OCI-LY7 (cell line): ENCODE data around the gene DCP2. TPM values are rescaled to one million over a fixed set of nuclear protein-coding genes. Genes with fewer than 3 reads are reported as not detected.
A peak's percentile ranks its signal among the peaks of the same experiment; 100 is the strongest.

Source experiments
- BruUV-seq: library from RNA; stranded (reverse); fragments of 400-500 nt; replicated peaks from 2 replicates; lab custom pipeline; 2021; lab: Mats Ljungman, UMichigan
- CTCF ChIA-PET: fragments of 300-600 bp; sonication (Branson Sonifier 250); formaldehyde crosslinking; loops from one replicate; lab custom pipeline; 2022; ENCODE audit warnings: antibody characterized with exemption; ENCODE audit not compliant: unreplicated experiment; lab: Charles Lee
- POLR2A ChIA-PET: fragments of 300-600 bp; sonication (Branson Sonifier 250); formaldehyde crosslinking; loops from one replicate; lab custom pipeline; 2022; ENCODE audit warnings: antibody characterized with exemption; lab: Charles Lee
- DNase-seq: peaks from one replicate; pipeline ENCODE4 v3.0.0-alpha.2; 2015; ENCODE audit warnings: low spot score
- H2AFZ ChIP-seq: fragments of 200-600 bp; sonication (generic), shearing (Covaris generic); 2 replicates; pipeline ENCODE4 v1.6.1; 2014; ENCODE audit warnings: mild to moderate bottlenecking, antibody characterized with exemption, low read length, moderate library complexity
- H3K27ac ChIP-seq: fragments of 200-600 bp; sonication (generic); 2 replicates; pipeline ENCODE4 v1.5.1; 2014; ENCODE audit warnings: mixed run types, low read depth, mild to moderate bottlenecking, moderate library complexity, low read length, inconsistent platforms; ENCODE audit not compliant: poor library complexity, severe bottlenecking
- H3K36me3 ChIP-seq: fragments of 200-600 bp; sonication (generic); 2 replicates; pipeline ENCODE4 v1.6.1; 2014; ENCODE audit warnings: mild to moderate bottlenecking, antibody characterized with exemption, low read length, moderate library complexity, mixed read lengths; ENCODE audit not compliant: insufficient read depth
- H3K4me1 ChIP-seq: fragments of 200-600 bp; sonication (generic); 2 replicates; pipeline ENCODE4 v1.5.1; 2014; ENCODE audit warnings: mild to moderate bottlenecking, low read length; ENCODE audit not compliant: insufficient read depth, poor library complexity, severe bottlenecking
- H3K4me2 ChIP-seq: fragments of 200-600 bp; sonication (generic); 2 replicates; pipeline ENCODE4 v1.6.1; 2014; ENCODE audit warnings: mild to moderate bottlenecking, low read length
- H3K4me3 ChIP-seq: fragments of 200-600 bp; sonication (generic); 2 replicates; pipeline ENCODE4 v1.5.1; 2014; ENCODE audit warnings: mild to moderate bottlenecking, low read depth, low read length; ENCODE audit not compliant: poor library complexity, severe bottlenecking
- H3K79me2 ChIP-seq: fragments of 200-600 bp; sonication (generic); 2 replicates; pipeline ENCODE4 v1.6.1; 2016; ENCODE audit warnings: low read depth, mild to moderate bottlenecking, low read length, moderate library complexity, mixed read lengths; ENCODE audit not compliant: insufficient read depth
- H3K9me2 ChIP-seq: fragments of 200-600 bp; sonication (generic); 2 replicates; pipeline ENCODE4 v1.6.1; 2016; ENCODE audit warnings: mild to moderate bottlenecking, low read length, mixed read lengths; ENCODE audit not compliant: insufficient read depth
- H3K9me3 ChIP-seq: fragments of 200-600 bp; sonication (generic); 2 replicates; pipeline ENCODE4 v1.6.1; 2014; ENCODE audit warnings: mild to moderate bottlenecking, mixed run types, low read length, mixed read lengths
- H4K20me1 ChIP-seq: fragments of 200-600 bp; sonication (generic); 2 replicates; pipeline ENCODE4 v1.6.1; 2014; ENCODE audit warnings: mild to moderate bottlenecking, antibody characterized with exemption, low read length, moderate library complexity, mixed read lengths; ENCODE audit not compliant: insufficient read depth
- CTCF ChIP-seq: fragments of 200-600 bp; sonication (generic); conservative IDR thresholded peaks from 2 replicates; pipeline ENCODE4 v1.5.1; 2014; ENCODE audit warnings: mild to moderate bottlenecking, antibody characterized with exemption, low read length, moderate library complexity, mixed read lengths
- EZH2phosphoT487 ChIP-seq: fragments of 200-600 bp; sonication (generic); IDR thresholded peaks from 2 replicates; pipeline ENCODE4 v1.6.1; 2018; ENCODE audit warnings: low read depth, borderline replicate concordance, mild to moderate bottlenecking, mixed run types, antibody characterized with exemption, low read length, moderate library complexity, mixed read lengths
- intact Hi-C: fragments of 100-400 bp; cut with micrococcal nuclease; formaldehyde crosslinking; loops from one replicate; pipeline ENCODE4 v1.10.0; 2022; ENCODE audit not compliant: unreplicated experiment
- total RNA-seq, 2 experiments: library from RNA; depleted of rRNA in 1 of 2; stranded (reverse); fragments of >200 nt in 1 of 2; shearing (Covaris generic) in 1 of 2; gene quantifications; 2 replicates each; pipeline ENCODE4 v1.2.3, GENCODE V29; 2014 to 2022

DCP2 gene
- total RNA-seq, 2 experiments from 2014 or later: 81.3 to 139 TPM

- H3K36me3 ChIP-seq: no peaks in the 10 kb centered on the region
- no peak overlapping the region for H3K27ac ChIP-seq
- ChIA-PET POLR2A (interaction anchor here (0.6 to 2.3 kb wide), 7 partner anchors 8 to 1749 kb away, joined by 3 to 9 read pairs (median 3); partner anchors contain the start of gene DCP2), CTCF (no interaction called here)
- no peak overlapping the region for H3K4me2 ChIP-seq
- H4K20me1 ChIP-seq: no peaks in the 10 kb centered on the region
- H2AFZ ChIP-seq: peak overlapping the region; percentile 50; the same call in 1 of the 2 replicates
- H3K79me2 ChIP-seq: no peaks in the 10 kb centered on the region
- no peaks in the 10 kb centered on the region for H3K9me3 ChIP-seq
- TF ChIP-seq EZH2phosphoT487: no peak
- TF ChIP-seq CTCF: no peak
- H3K4me3 ChIP-seq: no peak overlapping the region
- DNase-seq: no peak
- no TSS peak for BruUV-seq
- peaks cover 8% of the 10 kb centered on the region for H3K4me1 ChIP-seq
- no peaks in the 10 kb centered on the region for H3K9me2 ChIP-seq
- intact Hi-C loops: no loop called here
These were observed 8.0 kb upstream of the DCP2 start for GRCh38 chr5:112968411-112969106.

- no peaks in the 10 kb centered on the region for H3K36me3 ChIP-seq
- H2AFZ ChIP-seq: no peak overlapping the region
- no peak overlapping the region for H3K27ac ChIP-seq
- no peak for TF ChIP-seq EZH2phosphoT487
- TF ChIP-seq CTCF: no peak
- no peaks in the 10 kb centered on the region for H3K79me2 ChIP-seq
- no peak for DNase-seq
- no TSS peak for BruUV-seq
- H3K4me2 ChIP-seq: no peak overlapping the region
- no peak overlapping the region for H3K4me3 ChIP-seq
- ChIA-PET CTCF (no interaction called here), POLR2A (interaction anchor here (0.8 kb wide), 1 partner anchor 110 kb away, joined by 3 read pairs; the partner anchor contains the start of gene SRP19)
- no peaks in the 10 kb centered on the region for H3K9me3 ChIP-seq
- no peaks in the 10 kb centered on the region for H4K20me1 ChIP-seq
- H3K4me1 ChIP-seq: peaks cover 8% of the 10 kb centered on the region
- no peaks in the 10 kb centered on the region for H3K9me2 ChIP-seq
- intact Hi-C loops: no loop called here
These were observed 5.3 kb upstream of the DCP2 start for GRCh38 chr5:112971276-112971675.

- peaks cover 9% of the 10 kb centered on the region for H3K4me1 ChIP-seq
- no peak overlapping the region for H3K4me3 ChIP-seq
- intact Hi-C loops: no loop called here
- H3K27ac ChIP-seq: no peak overlapping the region
- H3K36me3 ChIP-seq: peaks cover 3% of the 10 kb centered on the region
- TF ChIP-seq EZH2phosphoT487 (no peak), CTCF (no peak)
- CTCF ChIA-PET: no interaction called here
- peaks cover 12% of the 10 kb centered on the region for H3K79me2 ChIP-seq
- no peak overlapping the region for H3K4me2 ChIP-seq
- H3K9me3 ChIP-seq: no peaks in the 10 kb centered on the region
- no peak overlapping the region for H2AFZ ChIP-seq
- no peaks in the 10 kb centered on the region for H3K9me2 ChIP-seq
- POLR2A ChIA-PET: no interaction called here
- BruUV-seq: no TSS peak
- no peaks in the 10 kb centered on the region for H4K20me1 ChIP-seq
- no peak for DNase-seq
These were observed 3.6 kb upstream of the DCP2 start for GRCh38 chr5:112973036-112973435.
